CD14-positive monocyte (primary cell): Measurements from ENCODE around the gene GPRIN1. TPM values are rescaled to one million over a fixed set of nuclear protein-coding genes. Genes with fewer than 3 reads are reported as not detected.

Experiments used
- DNase-seq, 3 donors: peaks; one replicate each; pipeline ENCODE4 v3.0.0-alpha.2; 2011 to 2022
- H2AFZ ChIP-seq: 2 replicates; pipeline ENCODE4 v1.6.0; 2012; ENCODE audit warnings: mild to moderate bottlenecking, low read depth, low read length, inconsistent platforms; ENCODE audit not compliant: insufficient read depth, poor library complexity, severe bottlenecking
- H3K27ac ChIP-seq, 2 donors: 1 replicate in 1 of 2; 2 replicates in 1 of 2; pipeline ENCODE4 v1.5.1; 2012 to 2013; ENCODE audit warnings: low read length in 2 of 2, control low read depth in 1 of 2, inconsistent platforms in 1 of 2, low read depth in 1 of 2, mild to moderate bottlenecking in 1 of 2
- H3K27me3 ChIP-seq, 2 donors: one replicate each; pipeline versions ENCODE4 v1.6.0 to v1.6.1; 2011 to 2013; ENCODE audit warnings: low read length in 2 of 2; ENCODE audit not compliant: control insufficient read depth in 2 of 2, insufficient read depth in 2 of 2
- H3K36me3 ChIP-seq, 2 donors: replicated peaks in 1 of 2; 1 replicate in 1 of 2; 2 replicates in 1 of 2; pipeline versions ENCODE4 v1.5.1 to v1.6.1; 2012 to 2013; ENCODE audit warnings: low read length in 2 of 2, control low read depth in 1 of 2, inconsistent platforms in 1 of 2, mild to moderate bottlenecking in 1 of 2; ENCODE audit not compliant: insufficient read depth in 2 of 2, control insufficient read depth in 1 of 2
- H3K4me1 ChIP-seq, 2 donors: 1 replicate in 1 of 2; 2 replicates in 1 of 2; pipeline versions ENCODE4 v1.5.1 to v1.6.1; 2012 to 2013; ENCODE audit warnings: low read length in 2 of 2, control low read depth in 1 of 2, inconsistent platforms in 1 of 2, mild to moderate bottlenecking in 1 of 2, moderate library complexity in 1 of 2; ENCODE audit not compliant: insufficient read depth in 2 of 2, control insufficient read depth in 1 of 2
- H3K4me2 ChIP-seq: replicated peaks from 2 replicates; pipeline ENCODE3; 2012; ENCODE audit warnings: low read length, moderate library complexity, mild to moderate bottlenecking; ENCODE audit not compliant: poor library complexity, severe bottlenecking; ENCODE audit errors: extremely low read depth
- H3K4me3 ChIP-seq, 3 experiments: fragments of 200-600 bp in 1 of 3; sonication (generic) in 1 of 3; replicated peaks in 1 of 3; 1 replicate in 2 of 3; 2 replicates in 1 of 3; pipeline ENCODE4 v1.5.1; 2011 to 2013; ENCODE audit warnings: low read length in 3 of 3, mild to moderate bottlenecking in 3 of 3, control low read depth in 2 of 3, low read depth in 2 of 3, inconsistent platforms in 1 of 3, moderate library complexity in 1 of 3
- H3K79me2 ChIP-seq: 2 replicates; pipeline ENCODE4 v1.6.0; 2012; ENCODE audit warnings: mild to moderate bottlenecking, control low read depth, inconsistent platforms, low read length, moderate library complexity; ENCODE audit not compliant: insufficient read depth
- H3K9ac ChIP-seq: 2 replicates; pipeline ENCODE4 v1.6.0; 2017; ENCODE audit warnings: low read length, mild to moderate bottlenecking; ENCODE audit not compliant: insufficient read depth, poor library complexity, severe bottlenecking
- H3K9me3 ChIP-seq, 2 donors: replicated peaks in 1 of 2; 1 replicate in 1 of 2; 2 replicates in 1 of 2; pipeline versions ENCODE4 v1.5.1 to v1.6.1; 2012 to 2013; ENCODE audit warnings: low read length in 2 of 2, control low read depth in 1 of 2; ENCODE audit not compliant: control insufficient read depth in 1 of 2, insufficient read depth in 1 of 2
- H4K20me1 ChIP-seq: 2 replicates; pipeline ENCODE4 v1.6.0; 2012; ENCODE audit warnings: mild to moderate bottlenecking, low read length, control low read depth, moderate library complexity; ENCODE audit not compliant: insufficient read depth
- H3K27ac Mint-ChIP-seq, 7 donors: one replicate each; pipeline ENCODE4 v1.8.0; 2020; ENCODE audit warnings: mild to moderate bottlenecking in 7 of 7, mixed read lengths in 7 of 7, moderate library complexity in 6 of 7, inconsistent platforms in 2 of 7
- H3K27me3 Mint-ChIP-seq, 3 donors: one replicate each; pipeline ENCODE4 v1.8.0; 2021 to 2022; ENCODE audit warnings: low read depth in 3 of 3, mild to moderate bottlenecking in 3 of 3, mixed read lengths in 3 of 3, moderate library complexity in 3 of 3, inconsistent platforms in 1 of 3
- H3K36me3 Mint-ChIP-seq, 2 donors: one replicate each; pipeline ENCODE4 v1.8.0; 2020; ENCODE audit warnings: mixed read lengths in 2 of 2, inconsistent platforms in 1 of 2, mild to moderate bottlenecking in 1 of 2
- H3K4me1 Mint-ChIP-seq: one replicate; pipeline ENCODE4 v1.8.0; 2020; ENCODE audit warnings: mild to moderate bottlenecking, mixed read lengths
- H3K4me3 Mint-ChIP-seq, 2 donors: one replicate each; pipeline ENCODE4 v1.8.0; 2020; ENCODE audit warnings: mild to moderate bottlenecking in 2 of 2, mixed read lengths in 2 of 2, moderate library complexity in 1 of 2
- H3K9me3 Mint-ChIP-seq, 7 donors: one replicate each; pipeline ENCODE4 v1.8.0; 2020 to 2022; ENCODE audit warnings: mixed read lengths in 7 of 7, mild to moderate bottlenecking in 6 of 7, moderate library complexity in 6 of 7, inconsistent platforms in 2 of 7
- WGBS: methylation state at CpG from one replicate; pipeline ENCODE4 v1.1.5; 2013; ENCODE audit warnings: missing lambda C conversion rate; ENCODE audit not compliant: insufficient coverage; 5-methylcytosine and 5-hydroxymethylcytosine counted together
- intact Hi-C, 2 donors: fragments of 100-400 bp; cut with micrococcal nuclease; formaldehyde crosslinking; loops; one replicate each; pipeline versions ENCODE4 v1.15.0 to v1.15.1; 2023
- polyA plus RNA-seq, 3 donors: library from polyadenylated mRNA; depleted of rRNA in 1 of 3; unstranded in 2 of 3; stranded (reverse) in 1 of 3; fragments of 300-500 nt in 2 of 3; fragments of >200 nt in 1 of 3; fragmentation: Illumina TruSeq in 2 of 3; gene quantifications; 1 replicate in 2 of 3; 2 replicates in 1 of 3; pipeline ENCODE4 v1.2.3, GENCODE V29; 2012 to 2021
- TF ChIP-seq, protein P1 (sequence below): fragments of 200-600 bp; IDR thresholded peaks from one replicate; pipeline ENCODE4 v1.8.0; 2022; ENCODE audit warnings: antibody characterized with exemption, mild to moderate bottlenecking

Gene GPRIN1
- polyA plus RNA-seq, 3 donors, result 0.05 to 0.30 (median 0.13) TPM

DNA sequence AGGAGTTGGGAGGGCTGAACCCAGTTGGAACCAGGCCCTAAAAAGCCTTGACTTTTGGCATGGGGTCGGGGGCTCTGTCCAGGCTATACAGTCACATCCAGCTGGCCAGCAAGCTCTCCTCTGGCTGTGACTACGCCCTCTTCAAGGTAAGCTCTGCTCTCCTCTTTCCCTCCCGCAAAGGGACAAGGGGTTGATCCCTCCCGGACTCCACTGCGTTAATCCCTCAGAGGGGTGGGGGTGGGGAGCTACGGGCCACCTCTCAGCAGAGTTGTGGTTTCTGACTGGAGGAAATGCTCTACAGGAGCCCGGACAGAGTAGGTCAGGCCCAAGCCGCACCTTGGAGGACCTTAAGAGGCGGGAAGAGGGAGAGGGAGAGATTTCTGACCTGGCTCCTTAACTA is 34.3 kb upstream of the GPRIN1 start:
- H3K36me3 Mint-ChIP-seq, result no peaks in the 10 kb centered on the region
- Histone ChIP-seq H3K27me3 (no peaks in the 10 kb centered on the region), H3K4me2 (no peak overlapping the region), H2AFZ (no peak overlapping the region), H3K27ac (no peak overlapping the region), H3K4me3 (no peak overlapping the region), H3K4me1 (peaks cover 22 to 28% of the 10 kb centered on the region in 2 donors), H4K20me1 (peaks cover 5% of the 10 kb centered on the region), H3K9me3 (no peaks in the 10 kb centered on the region), H3K9ac (no peak overlapping the region), H3K36me3 (no peaks in the 10 kb centered on the region), H3K79me2 (no peaks in the 10 kb centered on the region)
- no peak overlapping the region for H3K4me3 Mint-ChIP-seq
- H3K4me1 Mint-ChIP-seq, result peaks cover 28% of the 10 kb centered on the region
- peak overlapping the region in 1 of 7 donors; percentile 53 for H3K27ac Mint-ChIP-seq
- intact Hi-C loops, result no loop called here
- H3K27me3 Mint-ChIP-seq, result peaks cover 2 to 8% (median 2%) of the 10 kb centered on the region in 3 donors
- H3K9me3 Mint-ChIP-seq, result peaks cover 0 to 5% (median 0%) of the 10 kb centered on the region in 7 donors
- TF ChIP-seq, protein P1, sequence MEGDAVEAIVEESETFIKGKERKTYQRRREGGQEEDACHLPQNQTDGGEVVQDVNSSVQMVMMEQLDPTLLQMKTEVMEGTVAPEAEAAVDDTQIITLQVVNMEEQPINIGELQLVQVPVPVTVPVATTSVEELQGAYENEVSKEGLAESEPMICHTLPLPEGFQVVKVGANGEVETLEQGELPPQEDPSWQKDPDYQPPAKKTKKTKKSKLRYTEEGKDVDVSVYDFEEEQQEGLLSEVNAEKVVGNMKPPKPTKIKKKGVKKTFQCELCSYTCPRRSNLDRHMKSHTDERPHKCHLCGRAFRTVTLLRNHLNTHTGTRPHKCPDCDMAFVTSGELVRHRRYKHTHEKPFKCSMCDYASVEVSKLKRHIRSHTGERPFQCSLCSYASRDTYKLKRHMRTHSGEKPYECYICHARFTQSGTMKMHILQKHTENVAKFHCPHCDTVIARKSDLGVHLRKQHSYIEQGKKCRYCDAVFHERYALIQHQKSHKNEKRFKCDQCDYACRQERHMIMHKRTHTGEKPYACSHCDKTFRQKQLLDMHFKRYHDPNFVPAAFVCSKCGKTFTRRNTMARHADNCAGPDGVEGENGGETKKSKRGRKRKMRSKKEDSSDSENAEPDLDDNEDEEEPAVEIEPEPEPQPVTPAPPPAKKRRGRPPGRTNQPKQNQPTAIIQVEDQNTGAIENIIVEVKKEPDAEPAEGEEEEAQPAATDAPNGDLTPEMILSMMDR, result no peak
- DNase-seq, result no peak
- 88% methylated on average over 2 of the region's 9 CpGs for WGBS

DNA sequence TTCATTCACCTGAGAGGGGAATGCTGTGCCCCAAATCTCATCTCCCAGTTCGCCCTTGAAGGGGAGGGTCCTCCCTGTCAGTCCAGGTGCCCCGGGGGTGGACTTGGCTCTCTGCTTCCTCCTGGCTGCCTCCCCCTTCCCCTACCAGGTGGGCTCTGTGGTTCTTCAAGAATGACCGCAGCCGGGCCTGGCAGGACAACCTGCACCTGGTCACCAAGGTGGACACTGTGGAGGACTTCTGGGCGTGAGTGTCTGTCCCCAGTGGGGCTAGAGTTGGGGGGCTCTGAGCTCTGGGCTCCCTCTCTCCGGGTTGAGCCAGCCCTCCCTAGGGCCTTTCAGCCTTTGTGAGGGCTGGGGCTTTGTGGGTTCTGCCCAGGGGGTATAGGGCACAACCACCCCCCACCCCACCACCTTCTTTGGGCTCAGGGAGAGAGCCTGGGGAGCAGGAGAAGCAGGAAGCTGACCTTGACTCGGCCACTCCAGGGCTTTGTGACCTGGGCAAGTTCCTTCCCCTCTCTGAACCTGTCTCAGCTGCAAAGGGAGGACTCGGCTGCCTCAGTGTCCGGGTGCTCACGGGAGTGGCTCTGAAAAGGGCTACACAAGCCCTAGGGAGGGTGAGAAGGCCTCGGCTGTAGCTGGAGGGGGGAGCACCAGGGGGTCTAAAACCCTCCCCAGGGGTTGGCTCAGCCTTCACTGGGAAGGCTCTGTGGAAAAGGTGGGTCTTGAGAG is 33.7 kb upstream of the GPRIN1 start:
- no peaks in the 10 kb centered on the region for H3K36me3 ChIP-seq
- intact Hi-C loops, result no loop called here
- H4K20me1 ChIP-seq, result peaks cover under 1% of the 10 kb centered on the region
- H3K4me1 ChIP-seq, result peaks cover 17 to 23% of the 10 kb centered on the region in 2 donors
- no peak for DNase-seq
- H3K9me3 ChIP-seq, result no peaks in the 10 kb centered on the region
- H3K4me2 ChIP-seq, result no peak overlapping the region
- TF ChIP-seq, protein P1, result no peak
- H3K27me3 ChIP-seq, result no peaks in the 10 kb centered on the region
- H3K27ac Mint-ChIP-seq, result peak overlapping the region in 2 of 7 donors; percentile 53 to 66
- peaks cover 2 to 6% (median 4%) of the 10 kb centered on the region in 3 donors for H3K27me3 Mint-ChIP-seq
- peaks cover 22% of the 10 kb centered on the region for H3K4me1 Mint-ChIP-seq
- H3K9ac ChIP-seq, result no peak overlapping the region
- H3K4me3 Mint-ChIP-seq, result no peak overlapping the region
- 93% methylated on average over 7 of the region's 11 CpGs for WGBS
- H3K27ac ChIP-seq, result no peak overlapping the region
- H3K79me2 ChIP-seq, result no peaks in the 10 kb centered on the region
- no peak overlapping the region for H3K4me3 ChIP-seq
- peaks cover 0 to 5% (median 0%) of the 10 kb centered on the region in 7 donors for H3K9me3 Mint-ChIP-seq
- no peak overlapping the region for H2AFZ ChIP-seq
- H3K36me3 Mint-ChIP-seq, result no peaks in the 10 kb centered on the region
